Measurements from ENCODE around the gene AZI2.

The AZI2 gene, protein sequence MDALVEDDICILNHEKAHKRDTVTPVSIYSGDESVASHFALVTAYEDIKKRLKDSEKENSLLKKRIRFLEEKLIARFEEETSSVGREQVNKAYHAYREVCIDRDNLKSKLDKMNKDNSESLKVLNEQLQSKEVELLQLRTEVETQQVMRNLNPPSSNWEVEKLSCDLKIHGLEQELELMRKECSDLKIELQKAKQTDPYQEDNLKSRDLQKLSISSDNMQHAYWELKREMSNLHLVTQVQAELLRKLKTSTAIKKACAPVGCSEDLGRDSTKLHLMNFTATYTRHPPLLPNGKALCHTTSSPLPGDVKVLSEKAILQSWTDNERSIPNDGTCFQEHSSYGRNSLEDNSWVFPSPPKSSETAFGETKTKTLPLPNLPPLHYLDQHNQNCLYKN

DNA sequence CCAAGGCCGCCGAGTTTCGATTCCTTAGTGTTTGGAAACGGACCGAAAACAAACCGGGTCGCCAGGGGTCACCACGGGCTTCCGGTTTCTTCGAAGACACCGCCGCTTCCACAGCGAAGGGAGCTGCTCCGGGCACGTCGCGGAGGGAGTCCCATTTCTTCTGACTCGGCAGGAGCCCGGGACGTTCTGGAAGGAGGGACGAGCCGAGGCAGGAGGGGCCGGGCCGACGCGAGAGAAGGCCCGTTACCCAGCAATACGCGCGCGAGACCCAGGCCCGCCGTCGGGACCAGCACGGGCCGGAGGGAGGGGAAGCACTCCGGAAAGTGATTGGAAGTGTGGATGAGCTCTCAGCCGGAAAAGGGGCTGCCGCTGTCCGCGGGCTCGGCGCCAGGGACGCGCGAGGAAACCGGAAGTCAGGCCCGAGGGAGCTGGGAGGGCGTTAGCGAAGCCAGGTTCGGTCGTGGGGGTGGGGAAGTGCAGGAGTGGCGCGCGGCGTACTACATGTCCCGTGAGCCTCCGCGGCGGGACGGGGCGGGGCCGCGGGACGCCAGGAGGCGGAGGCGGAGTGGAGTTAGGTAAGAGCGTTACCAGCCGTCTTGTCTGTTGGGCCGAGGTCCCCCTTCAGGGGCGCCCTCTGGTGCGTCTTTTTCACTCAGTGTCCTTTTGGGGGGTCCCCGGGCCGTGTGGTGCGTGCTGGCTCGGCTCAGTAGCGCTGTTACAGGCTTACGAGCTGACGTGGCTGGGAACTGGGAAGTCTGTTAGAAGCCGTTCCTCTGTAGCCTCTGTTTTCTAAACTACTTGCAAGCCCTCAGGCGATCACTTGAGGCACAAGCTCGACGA is at the start of gene AZI2, which contains the start of gene ZCWPW2:
Gene AZI2, minus strand, starts transcription at position 196 of the 840 bp plus-strand sequence. CDS start 8,207 bp downstream, outside the sequence.
Gene ZCWPW2, plus strand, starts transcription at position 93 of the 840 bp plus-strand sequence. CDS start 64,348 bp downstream, outside the sequence.
- DNase-seq, result peak; percentile 91

DNA sequence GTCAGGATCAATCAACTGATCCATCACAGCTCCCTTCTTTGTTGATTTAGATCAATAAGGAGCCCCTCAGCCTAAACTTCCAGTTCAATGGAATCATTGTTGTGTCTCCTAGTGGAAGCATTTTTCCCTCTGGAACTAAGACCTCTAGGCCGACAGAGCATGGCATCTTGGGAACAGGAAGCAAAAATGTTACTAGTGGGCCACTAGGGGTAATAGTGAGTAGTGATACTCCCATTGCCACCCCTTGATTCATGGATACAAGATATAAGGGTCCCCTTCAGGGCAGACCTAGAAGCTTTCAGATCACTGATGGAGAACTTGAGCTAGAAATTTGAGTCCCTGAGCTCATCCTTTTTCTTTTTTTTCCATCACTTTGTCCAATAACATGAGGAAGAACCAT is 40.4 kb upstream of the AZI2 start:
- DNase-seq, result no peak

DNA sequence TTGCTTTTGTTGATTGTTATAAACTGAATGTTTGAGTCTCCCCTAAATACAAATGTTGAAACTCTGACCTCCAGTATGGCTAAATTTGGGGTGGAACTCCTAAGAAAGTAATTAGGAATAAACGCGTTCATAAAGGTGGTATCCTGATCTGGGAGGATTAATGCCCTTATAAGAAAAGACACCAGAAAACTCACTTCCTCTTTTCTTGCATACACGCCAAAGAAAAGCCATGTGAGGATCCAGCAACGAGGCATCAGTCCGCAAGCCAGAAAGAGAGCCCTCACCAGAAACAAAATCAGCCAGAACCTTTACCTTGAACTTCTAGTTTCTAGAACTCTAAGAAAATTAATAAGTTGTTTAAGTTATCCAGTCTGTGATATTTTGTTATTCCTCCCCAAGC is 37.4 kb upstream of the AZI2 start:
- DNase-seq, result no peak

DNA sequence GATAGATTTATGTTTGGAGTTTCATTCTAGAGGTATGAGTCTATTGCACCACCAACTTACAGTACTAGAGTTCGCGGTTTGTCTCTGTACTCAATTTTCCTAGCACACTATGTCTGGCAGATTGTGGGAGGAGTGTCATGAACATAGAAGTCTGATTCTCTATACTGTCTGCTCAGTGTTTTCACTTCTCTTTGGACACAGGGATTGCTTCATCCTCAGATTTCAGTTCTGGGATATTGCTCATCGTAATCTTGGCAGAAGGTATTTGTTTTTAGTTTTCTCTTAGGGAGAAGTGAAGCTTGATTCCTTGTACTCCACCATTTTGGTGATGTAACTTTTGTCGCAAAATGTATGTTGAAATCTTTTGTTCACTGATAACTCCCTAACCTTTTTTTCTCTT is 27.8 kb upstream of the AZI2 start:
- no peak for DNase-seq

DNA sequence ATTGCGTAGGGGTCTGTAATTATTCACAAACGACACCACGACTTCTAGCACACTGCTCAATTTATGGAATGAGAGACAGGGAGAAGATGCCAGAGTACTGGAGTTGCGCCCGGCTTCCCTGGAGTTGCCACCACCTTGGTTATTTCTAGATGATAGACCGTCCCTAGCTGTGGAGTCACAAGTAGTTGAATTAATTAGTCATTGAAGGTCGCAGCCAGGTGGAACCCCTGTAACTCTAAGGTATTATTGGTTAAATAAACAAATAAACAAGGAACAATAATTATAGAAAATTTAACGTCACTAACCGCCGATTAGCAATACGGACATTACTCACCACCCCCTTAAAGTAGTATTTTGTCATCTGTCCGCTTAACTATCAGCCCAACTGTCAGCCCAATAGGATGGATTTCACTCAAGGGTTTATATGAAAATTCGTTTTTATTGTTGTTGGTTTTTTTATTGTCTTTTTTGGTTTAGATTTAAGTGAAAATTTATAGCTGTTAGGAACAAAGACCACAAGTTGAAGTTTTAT is 911 bp upstream of the AZI2 start:
- no peak for DNase-seq

DNA sequence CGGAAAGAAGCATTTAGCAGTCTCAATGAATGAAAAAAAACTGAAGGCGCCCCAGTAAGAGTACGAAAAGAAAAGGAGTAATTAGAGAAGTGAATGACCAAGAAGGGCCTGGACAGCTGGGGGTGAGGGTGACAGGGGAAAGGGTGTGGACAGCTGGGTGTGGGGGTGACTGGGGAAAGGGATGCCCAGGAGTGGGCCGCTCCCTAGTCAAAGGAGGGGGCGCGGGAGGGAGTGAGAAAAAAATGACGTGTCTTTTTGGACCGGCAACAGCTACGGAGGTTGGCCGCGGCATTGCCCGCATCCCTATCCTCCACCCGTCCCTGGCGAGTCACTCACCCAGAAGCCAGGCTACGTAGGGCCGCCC is 377 bp downstream of the AZI2 start:
- no peak for DNase-seq

DNA sequence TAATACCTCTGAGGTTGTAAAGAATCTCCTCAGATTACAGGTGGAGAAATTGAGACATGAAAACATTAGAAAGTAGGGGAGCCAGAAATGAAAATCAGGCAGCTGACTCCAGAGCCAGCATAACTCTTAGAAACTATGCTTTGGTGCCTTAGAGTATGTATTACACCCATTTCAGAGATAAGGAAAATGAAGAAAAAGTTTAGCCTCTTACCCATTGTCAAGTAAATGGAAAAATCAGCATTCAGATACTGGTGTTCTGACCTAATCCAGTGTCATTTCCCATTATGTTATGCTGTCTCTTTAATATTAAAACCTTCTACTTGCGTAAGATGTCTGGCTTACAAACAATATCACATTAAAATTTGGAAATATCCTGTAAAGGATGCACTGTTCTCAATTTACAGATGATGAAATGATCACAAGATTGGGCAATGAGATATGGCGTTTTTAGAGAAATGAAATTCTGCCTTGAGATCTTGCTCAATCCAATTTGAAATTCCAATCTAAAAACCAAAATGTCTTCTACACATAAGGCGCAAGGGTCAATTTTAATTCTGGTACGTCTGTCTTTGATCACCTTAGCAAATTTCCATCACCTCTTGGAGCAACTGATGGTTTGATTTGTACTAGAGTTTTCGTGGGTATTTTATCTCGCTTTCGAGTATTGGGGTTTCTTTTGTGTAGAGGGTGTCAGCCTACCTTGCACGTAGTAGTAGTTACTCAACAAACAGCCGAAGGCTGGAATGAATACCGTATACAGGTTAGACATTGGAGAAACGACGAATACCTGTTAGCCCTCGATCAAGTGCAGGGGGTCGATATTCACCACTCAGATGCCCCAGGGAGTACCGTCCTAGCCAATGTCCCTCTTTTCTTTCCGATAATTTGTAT is 1.0 kb downstream of the AZI2 start:
- DNase-seq, result no peak

DNA sequence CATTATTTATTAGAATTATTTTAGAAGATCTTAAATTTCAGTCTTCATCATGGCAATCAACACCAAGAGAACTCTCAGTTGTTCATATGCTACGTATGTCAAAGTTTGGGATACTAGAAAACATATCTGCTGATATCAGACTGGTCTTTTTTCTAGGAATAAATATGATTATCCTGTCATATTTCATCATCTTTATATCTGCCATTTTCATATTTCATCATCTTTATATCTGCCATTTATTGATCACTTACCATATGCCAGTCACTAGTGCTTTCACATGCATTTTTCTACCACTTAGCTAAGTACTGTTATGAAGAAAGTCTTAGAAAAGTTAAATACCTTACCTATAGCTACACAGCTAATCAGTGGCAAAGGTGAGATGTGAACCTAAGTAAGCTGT is 2.9 kb downstream of the AZI2 start:
- DNase-seq, result no peak

DNA sequence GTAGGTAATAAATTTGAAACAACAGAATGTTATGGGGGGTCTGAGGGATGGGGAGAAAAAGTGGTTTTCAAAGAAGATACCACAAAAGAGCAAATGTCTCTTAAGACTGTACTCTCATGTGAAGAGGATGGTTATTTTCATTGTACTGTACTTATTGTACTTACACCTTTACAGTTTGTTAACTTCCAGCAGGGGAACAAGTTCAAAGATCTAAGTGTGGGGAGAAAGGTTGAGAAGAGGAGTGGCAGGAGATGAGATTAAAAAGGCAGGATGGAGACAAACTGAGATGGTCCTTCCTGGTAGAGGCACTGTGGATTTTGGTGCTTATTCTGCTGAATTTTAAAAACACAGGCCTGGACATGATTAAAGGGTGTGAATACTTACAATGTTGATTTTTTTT is 5.5 kb downstream of the AZI2 start:
- no peak for DNase-seq

DNA sequence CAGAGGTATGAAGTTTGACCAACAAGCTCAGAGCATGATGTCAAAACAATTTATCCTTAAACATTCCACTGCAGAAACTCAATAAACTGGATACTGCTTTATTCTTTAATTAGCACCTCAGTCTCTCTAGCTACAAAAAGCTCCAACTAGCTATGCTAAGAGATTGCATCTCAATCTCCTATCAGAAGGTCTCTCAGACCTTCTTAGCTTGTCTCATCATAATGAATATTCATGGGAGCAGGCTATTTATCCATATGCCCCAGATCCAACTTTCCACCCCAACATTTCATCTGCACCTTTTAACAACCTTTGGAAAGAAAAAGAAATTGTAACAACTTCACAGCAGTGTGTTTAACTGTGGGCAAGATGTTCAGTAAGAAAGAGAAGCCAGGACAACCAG is 11.4 kb downstream of the AZI2 start:
- no peak for DNase-seq

DNA sequence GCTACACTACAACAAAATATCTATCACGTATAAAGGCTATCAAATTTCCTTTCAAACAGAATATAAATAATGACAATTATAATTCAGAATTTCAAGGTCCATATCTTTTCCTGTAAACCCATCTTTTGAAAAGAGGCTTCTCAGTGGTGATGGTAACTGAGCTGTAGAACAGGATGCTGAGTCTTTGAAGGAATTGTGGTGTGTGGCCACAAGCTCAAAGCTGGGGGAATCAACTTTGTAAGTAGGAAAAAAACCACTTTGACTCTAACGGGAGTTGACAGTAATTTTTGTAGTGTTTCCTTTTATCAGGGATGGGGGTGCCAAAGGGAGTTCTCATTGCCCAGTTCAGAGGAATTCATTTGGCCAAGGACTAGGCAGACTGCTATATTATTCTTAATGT is 13.4 kb downstream of the AZI2 start:
- no peak for DNase-seq

DNA sequence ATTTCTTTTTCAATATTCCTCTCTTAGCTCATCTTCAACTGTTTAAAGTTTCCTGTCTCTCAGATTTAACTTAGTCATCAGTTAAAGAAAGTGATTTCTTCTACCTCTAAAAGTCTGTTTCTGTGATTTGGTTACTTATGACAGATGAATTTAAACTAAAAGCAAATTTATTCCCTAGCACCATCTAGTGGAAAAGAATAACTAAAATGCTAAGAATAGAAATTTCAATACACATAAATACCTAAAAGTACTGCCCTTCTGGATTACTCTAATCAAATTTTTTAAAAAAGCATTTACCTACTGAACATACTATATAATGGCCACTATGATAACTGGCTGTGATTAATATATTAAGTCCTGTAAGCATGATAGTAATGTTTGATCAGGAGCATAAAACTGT is 14.1 kb downstream of the AZI2 start:
- no peak for DNase-seq

DNA sequence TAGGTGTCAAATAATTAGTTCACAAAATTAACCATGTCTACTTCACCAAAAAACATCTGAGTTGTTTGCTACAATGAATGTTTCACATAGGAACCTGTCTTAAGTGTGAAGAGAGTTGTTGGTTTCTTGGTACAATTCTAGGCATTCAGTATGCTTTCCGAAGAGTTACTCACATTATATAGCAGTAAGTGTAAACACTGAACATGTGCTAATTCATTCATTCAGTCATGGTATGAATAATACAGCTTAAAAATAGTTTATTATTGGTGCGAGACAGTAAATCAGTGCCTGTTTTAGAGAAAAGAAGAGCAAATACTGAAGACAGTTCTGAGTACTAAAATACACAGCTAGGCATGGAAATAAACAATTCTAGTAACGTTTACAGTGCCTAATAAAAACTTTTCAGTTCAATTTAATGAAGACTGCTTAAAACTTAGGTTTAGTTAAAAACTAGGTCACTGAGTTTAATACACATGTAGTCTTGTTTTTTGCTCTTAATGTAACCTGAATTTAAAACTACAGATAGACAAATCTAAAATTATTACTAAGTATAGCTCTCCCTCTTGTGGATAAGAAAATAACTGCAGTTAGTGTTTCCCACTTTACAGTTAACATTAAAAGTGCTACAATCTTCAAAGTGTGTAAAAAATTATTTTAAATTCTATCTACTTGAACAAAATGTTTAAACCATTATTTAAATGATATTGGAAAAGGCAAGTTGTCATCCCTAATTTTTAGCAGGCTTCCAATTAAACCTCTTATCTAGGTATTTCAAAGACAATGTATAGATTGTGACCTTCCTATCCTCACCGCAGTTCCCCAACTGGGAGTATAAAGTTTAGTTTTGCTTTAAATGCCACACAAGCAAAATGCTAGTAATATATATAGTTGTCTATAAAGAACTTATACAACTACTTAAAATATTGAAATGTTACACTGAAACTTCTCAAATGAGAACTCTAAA is 20.2 kb downstream of the AZI2 start:
- DNase-seq, result no peak

DNA sequence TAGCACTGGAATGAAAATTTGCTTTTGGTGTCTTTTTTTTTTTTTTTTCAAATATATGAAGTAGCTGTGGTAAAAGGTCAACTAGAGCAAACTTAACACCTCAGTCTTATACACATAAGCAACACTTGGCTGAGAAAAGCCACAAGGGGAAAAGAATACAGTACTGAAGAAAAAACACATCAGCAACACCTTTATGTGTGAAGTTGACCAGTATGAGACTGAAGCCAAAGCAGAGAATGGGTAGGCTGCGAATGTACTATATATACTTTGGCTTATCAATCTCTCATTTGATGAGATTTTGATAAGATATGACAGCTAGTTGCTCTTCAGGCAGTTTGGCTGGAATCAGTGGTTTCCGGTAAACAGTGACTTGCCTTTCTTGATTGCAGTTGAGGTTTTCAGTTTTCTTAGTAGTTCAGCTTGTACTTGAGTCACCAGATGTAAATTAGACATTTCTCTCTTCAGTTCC is 22.1 kb downstream of the AZI2 start:
- peak; percentile 17 for DNase-seq

DNA sequence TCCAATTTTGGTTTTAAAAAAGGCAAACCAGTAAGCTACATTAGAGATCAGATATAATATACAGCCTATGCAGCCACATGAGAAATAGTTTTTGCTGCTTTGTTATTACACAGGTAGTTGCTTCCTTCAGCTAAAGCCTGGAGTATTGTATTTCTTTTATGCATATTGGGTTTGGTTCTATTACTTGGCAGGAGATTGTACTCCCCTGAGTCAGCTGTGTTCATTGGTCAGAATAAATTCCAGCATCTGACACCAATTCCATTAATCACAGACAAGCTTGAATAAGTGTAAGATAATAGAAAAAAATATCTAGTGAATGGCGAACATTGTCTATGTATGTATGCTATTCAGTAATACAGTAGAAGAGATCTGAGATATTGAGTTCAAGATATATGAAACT is 26.2 kb downstream of the AZI2 start:
- no peak for DNase-seq

DNA sequence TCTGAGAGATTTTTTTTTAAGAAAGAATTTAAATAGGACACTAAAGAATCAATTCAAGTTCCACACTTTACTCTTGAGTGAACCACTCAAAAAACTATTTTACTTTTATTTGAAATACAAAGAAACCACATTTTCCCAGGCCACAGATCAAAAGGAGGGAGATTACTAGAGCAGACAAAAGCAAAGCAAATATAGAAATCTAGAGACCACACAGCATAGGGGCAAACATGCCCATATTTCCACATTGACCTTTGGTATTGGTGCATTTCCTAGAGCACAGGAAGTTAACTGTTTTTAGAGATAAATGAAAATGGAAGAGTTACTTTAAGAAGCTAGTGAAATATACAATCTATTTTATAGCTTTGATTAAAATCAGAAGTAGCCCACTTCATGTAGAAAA is 27.6 kb downstream of the AZI2 start:
- no peak for DNase-seq

DNA sequence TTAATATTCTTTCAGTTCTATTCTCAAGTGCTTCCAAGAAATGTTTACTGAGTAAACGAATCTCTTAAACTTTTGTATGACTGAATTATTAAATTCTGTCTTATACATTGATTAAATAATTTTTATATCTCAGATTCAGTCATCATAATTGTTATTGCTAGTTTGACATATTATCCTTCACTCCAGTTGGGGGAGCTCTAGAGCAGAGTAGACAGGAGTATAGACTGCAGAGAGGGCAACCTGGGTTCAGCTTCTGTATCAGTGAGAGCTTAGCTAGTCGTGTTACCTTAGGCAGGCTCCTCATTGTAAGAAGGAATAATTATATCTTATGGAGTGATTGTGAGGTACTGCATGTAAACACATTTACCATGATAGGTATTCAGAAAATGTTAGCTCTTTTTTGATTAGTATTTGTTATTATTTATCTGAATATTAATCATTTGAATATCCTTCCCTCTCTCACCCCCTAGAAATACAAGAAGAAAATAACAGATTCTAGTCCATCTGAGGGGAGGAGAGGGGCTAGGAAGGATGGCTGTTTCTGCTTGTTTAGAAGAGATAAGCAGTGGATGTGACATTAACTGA is 31.1 kb downstream of the AZI2 start:
- peak; percentile 18 for DNase-seq

DNA sequence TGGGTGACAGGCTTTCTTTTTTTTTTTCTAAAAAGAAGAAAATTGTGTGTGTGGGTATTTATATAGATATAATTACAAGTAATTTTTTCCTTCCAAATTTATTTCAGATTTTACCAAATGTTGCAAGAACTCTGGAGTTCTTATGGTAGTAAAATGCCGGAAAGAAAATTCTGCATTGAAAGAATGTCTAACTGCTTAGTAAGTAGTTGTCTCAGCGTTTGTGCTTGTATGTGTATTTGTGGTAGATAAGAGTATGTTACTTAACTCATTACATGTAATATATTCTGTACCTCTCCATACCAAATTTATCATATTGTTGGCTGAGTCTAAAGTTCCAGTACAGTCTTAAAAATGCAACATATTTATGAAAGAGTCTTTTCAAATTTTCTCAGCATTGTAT is 32.4 kb downstream of the AZI2 start:
- DNase-seq, result no peak

DNA sequence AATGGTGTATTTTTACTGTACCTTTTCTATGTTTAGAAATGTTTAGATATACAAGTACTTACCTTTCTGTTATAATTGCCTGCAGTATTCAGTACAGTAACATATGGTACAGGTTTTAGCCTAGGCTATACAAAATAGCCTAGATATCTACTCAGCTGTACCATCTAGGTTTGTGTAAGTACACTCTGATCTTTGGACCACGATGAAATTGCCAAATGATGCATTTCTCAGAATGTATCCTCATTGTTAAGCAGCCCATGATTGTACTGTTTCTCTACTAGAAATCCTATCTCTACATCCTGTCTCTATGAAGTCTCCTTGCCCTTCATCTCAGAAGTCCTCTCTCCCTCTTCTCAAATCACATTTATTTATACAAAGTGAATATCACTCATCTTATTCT is 32.9 kb downstream of the AZI2 start:
- DNase-seq, result no peak

DNA sequence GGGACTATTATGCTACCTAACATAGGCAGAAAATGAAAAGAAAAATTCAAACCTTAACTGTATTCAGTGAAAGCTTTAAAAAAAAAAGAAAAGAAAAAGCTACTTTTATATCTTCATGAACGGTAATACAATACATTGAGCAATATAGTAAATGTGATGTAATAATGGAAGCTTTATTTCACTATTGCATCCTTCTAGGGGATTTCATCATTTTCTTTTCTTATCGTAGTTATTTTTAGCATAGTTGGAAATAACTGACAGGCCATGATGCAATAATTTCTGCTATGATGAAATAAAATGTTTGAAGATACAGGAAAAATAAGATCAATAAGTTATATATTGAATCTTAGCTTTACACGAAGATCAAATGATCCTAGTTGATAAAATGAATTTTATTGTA is 40.4 kb downstream of the AZI2 start:
- DNase-seq, result no peak

DNA sequence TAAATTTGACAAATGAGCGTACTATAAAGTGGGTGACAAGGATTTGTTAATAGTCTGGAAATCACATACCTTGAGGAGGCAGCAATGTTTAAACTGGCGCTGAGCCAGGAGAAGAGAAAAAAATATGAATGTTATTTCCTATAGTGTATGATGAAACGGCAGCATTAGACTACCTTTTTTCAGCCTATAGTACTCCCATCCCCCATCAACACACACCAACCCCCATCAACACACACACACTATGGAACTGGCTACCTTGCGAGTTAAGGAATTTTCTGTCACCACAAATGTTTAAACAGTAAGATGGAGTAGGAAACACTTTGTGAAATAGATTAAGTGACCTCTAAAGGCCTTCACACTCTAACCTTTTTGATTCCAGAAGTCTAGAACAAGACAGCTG is 46.9 kb downstream of the AZI2 start:
- DNase-seq, result no peak
